ENCODE measurements around the gene UPK3A.

UPK3A gene

GRCh38 chr22:45331486-45331885 is 46.7 kb downstream of the UPK3A start:
- no peak for TF ChIP-seq CTCF (IDR thresholded peaks at IDR 0.05; ENCODE audit: low read length, missing control alignments)
- H3K4me3 ChIP-seq (replicated peaks; ENCODE audit: low read depth, low read length) = no peak overlapping the region

GRCh38 chr22:45332001-45332400 is 47.3 kb downstream of the UPK3A start:
- no peak for TF ChIP-seq CTCF (IDR thresholded peaks at IDR 0.05; ENCODE audit: low read length, missing control alignments)
- no peak overlapping the region for H3K4me3 ChIP-seq (replicated peaks; ENCODE audit: low read depth, low read length)
- DNase-seq (ENCODE audit: low read depth) = no peak

More at GRCh38 chr22:45331486-45331885, 46.7 kb downstream of the UPK3A start:
- no peak for DNase-seq (ENCODE audit: low read depth)

GRCh38 chr22:45334068-45334467 is 49.3 kb downstream of the UPK3A start:
- no peak overlapping the region for H3K4me3 ChIP-seq (replicated peaks; ENCODE audit: low read depth, low read length)
- DNase-seq (ENCODE audit: low read depth) = no peak
- TF ChIP-seq CTCF (IDR thresholded peaks at IDR 0.05; ENCODE audit: low read length, missing control alignments) = no peak

- DNase-seq (ENCODE audit: low read depth) = no peak
- TF ChIP-seq CTCF (IDR thresholded peaks at IDR 0.05; ENCODE audit: low read length, missing control alignments) = no peak
- no peak overlapping the region for H3K4me3 ChIP-seq (replicated peaks; ENCODE audit: low read depth, low read length)
These were observed 49.8 kb downstream of the UPK3A start for GRCh38 chr22:45334528-45334927.

- H3K4me3 ChIP-seq (replicated peaks; ENCODE audit: low read depth, low read length) = no peak overlapping the region
- TF ChIP-seq CTCF (IDR thresholded peaks at IDR 0.05; ENCODE audit: low read length, missing control alignments) = no peak
- no peak for DNase-seq (ENCODE audit: low read depth)
These were observed 50.5 kb downstream of the UPK3A start for GRCh38 chr22:45335021-45335818.

GRCh38 chr22:45335854-45336522 is 51.2 kb downstream of the UPK3A start:
- no peak for TF ChIP-seq CTCF (IDR thresholded peaks at IDR 0.05; ENCODE audit: low read length, missing control alignments)
- no peak for DNase-seq (ENCODE audit: low read depth)
- H3K4me3 ChIP-seq (replicated peaks; ENCODE audit: low read depth, low read length) = no peak overlapping the region
